ENCODE measurements around the gene MYRIP.

DNA sequence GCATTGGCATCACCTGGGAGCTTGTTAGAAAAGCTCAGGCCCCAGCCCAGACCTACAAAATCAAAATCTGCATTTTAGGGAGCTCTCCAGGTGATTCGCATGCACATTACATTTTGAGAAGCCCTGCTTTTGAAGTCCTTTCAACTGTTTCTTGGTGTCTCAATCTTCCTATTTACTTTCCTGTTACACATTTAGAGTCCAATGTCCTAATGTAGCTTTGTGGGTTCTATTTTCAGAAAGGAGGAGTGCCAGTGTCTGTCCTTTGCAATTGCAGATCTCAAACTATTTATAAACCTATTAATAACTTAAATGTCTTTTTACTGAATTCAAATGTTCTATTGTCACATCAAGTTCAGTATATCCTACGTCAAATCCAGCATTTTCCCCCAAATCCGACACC, 27.8 kb upstream of the MYRIP start:
- TF ChIP-seq, protein P1, sequence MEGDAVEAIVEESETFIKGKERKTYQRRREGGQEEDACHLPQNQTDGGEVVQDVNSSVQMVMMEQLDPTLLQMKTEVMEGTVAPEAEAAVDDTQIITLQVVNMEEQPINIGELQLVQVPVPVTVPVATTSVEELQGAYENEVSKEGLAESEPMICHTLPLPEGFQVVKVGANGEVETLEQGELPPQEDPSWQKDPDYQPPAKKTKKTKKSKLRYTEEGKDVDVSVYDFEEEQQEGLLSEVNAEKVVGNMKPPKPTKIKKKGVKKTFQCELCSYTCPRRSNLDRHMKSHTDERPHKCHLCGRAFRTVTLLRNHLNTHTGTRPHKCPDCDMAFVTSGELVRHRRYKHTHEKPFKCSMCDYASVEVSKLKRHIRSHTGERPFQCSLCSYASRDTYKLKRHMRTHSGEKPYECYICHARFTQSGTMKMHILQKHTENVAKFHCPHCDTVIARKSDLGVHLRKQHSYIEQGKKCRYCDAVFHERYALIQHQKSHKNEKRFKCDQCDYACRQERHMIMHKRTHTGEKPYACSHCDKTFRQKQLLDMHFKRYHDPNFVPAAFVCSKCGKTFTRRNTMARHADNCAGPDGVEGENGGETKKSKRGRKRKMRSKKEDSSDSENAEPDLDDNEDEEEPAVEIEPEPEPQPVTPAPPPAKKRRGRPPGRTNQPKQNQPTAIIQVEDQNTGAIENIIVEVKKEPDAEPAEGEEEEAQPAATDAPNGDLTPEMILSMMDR (IDR thresholded peaks at IDR 0.05; ENCODE audit: low read length) = no peak
- no peak for TF ChIP-seq EZH2 (IDR thresholded peaks at IDR 0.05; ENCODE audit: borderline replicate concordance, low read length)

Data from OCI-LY1 (cell line).